HEK293 (cell line): ENCODE measurements around the gene NEK1.

ENCODE experiments used
- KLF7 ChIP-seq: fragments of 450-650 bp; formaldehyde crosslinking; IDR thresholded peaks from 2 replicates; pipeline ENCODE4 v1.5.1; 2016; ENCODE audit warnings: missing biosample characterization, missing genetic modification characterization, borderline replicate concordance
- KLF9 ChIP-seq: fragments of 450-650 bp; formaldehyde crosslinking; IDR thresholded peaks from 2 replicates; pipeline ENCODE4 v1.5.1; 2016; ENCODE audit warnings: missing biosample characterization, missing genetic modification characterization, low read depth
- SP2 ChIP-seq: fragments of 450-650 bp; formaldehyde crosslinking; IDR thresholded peaks from 2 replicates; pipeline ENCODE4 v1.5.1; 2016; ENCODE audit warnings: missing biosample characterization, missing genetic modification characterization
- ZEB2 ChIP-seq: fragments of 450-650 bp; formaldehyde crosslinking; IDR thresholded peaks from 2 replicates; pipeline ENCODE4 v1.5.1; 2016; ENCODE audit warnings: missing biosample characterization, missing genetic modification characterization
- ZNF747 ChIP-seq: fragments of 450-650 bp; formaldehyde crosslinking; IDR thresholded peaks from 2 replicates; pipeline ENCODE4 v1.5.1; 2016; ENCODE audit warnings: missing biosample characterization, missing genetic modification characterization
- ZSCAN23 ChIP-seq: fragments of 450-650 bp; formaldehyde crosslinking; IDR thresholded peaks from 2 replicates; pipeline ENCODE4 v1.5.1; 2016; ENCODE audit warnings: missing biosample characterization, missing genetic modification characterization
- TF ChIP-seq, protein P1 (sequence below): fragments of 450-650 bp; formaldehyde crosslinking; IDR thresholded peaks from 2 replicates; pipeline ENCODE4 v1.5.1; 2016; ENCODE audit warnings: missing biosample characterization, missing genetic modification characterization
- TF ChIP-seq, protein P2 (sequence below): fragments of 450-650 bp; formaldehyde crosslinking; IDR thresholded peaks from 2 replicates; pipeline ENCODE4 v1.5.1; 2016; ENCODE audit warnings: missing biosample characterization, missing genetic modification characterization
- TF ChIP-seq, protein P3 (sequence below): fragments of 450-650 bp; formaldehyde crosslinking; IDR thresholded peaks from 2 replicates; pipeline ENCODE4 v1.5.1; 2016; ENCODE audit warnings: missing biosample characterization, missing genetic modification characterization, borderline replicate concordance
- TF ChIP-seq, protein P4 (sequence below): fragments of 450-650 bp; formaldehyde crosslinking; IDR thresholded peaks from 2 replicates; pipeline ENCODE4 v1.5.1; 2016; ENCODE audit warnings: missing biosample characterization, missing genetic modification characterization
- TF ChIP-seq, protein P5 (sequence below): fragments of 450-650 bp; formaldehyde crosslinking; IDR thresholded peaks from 2 replicates; pipeline ENCODE4 v1.5.1; 2016; ENCODE audit warnings: missing biosample characterization, missing genetic modification characterization, low read depth

DNA sequence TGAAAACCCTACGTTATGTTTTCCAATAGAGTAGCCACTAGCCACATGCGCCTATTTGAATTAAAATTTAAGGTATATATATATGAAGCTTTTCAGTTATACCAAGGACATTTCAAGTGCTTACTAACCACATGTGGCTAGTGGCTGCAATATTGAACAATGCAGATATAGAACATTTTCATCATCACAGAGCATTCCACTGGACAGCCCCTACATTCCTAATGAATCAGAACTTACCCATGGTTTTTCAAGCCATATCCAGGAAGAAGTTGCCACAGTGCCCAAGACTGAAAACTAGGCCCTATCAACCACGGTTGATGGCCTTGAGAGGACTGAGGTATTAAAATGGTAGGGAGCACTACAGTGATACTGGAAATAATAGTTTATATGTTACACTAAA is 29.7 kb downstream of the NEK1 start:
- TF ChIP-seq SP2 (tag by site-specific recombination) (no peak), KLF7 (tag by site-specific recombination) (no peak), KLF9 (no peak), ZSCAN23 (no peak), ZNF747 (tag by site-specific recombination) (no peak), ZEB2 (tag by site-specific recombination) (no peak)
- TF ChIP-seq, protein P1, sequence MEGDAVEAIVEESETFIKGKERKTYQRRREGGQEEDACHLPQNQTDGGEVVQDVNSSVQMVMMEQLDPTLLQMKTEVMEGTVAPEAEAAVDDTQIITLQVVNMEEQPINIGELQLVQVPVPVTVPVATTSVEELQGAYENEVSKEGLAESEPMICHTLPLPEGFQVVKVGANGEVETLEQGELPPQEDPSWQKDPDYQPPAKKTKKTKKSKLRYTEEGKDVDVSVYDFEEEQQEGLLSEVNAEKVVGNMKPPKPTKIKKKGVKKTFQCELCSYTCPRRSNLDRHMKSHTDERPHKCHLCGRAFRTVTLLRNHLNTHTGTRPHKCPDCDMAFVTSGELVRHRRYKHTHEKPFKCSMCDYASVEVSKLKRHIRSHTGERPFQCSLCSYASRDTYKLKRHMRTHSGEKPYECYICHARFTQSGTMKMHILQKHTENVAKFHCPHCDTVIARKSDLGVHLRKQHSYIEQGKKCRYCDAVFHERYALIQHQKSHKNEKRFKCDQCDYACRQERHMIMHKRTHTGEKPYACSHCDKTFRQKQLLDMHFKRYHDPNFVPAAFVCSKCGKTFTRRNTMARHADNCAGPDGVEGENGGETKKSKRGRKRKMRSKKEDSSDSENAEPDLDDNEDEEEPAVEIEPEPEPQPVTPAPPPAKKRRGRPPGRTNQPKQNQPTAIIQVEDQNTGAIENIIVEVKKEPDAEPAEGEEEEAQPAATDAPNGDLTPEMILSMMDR (tag by site-specific recombination) = no peak
- TF ChIP-seq, protein P2, sequence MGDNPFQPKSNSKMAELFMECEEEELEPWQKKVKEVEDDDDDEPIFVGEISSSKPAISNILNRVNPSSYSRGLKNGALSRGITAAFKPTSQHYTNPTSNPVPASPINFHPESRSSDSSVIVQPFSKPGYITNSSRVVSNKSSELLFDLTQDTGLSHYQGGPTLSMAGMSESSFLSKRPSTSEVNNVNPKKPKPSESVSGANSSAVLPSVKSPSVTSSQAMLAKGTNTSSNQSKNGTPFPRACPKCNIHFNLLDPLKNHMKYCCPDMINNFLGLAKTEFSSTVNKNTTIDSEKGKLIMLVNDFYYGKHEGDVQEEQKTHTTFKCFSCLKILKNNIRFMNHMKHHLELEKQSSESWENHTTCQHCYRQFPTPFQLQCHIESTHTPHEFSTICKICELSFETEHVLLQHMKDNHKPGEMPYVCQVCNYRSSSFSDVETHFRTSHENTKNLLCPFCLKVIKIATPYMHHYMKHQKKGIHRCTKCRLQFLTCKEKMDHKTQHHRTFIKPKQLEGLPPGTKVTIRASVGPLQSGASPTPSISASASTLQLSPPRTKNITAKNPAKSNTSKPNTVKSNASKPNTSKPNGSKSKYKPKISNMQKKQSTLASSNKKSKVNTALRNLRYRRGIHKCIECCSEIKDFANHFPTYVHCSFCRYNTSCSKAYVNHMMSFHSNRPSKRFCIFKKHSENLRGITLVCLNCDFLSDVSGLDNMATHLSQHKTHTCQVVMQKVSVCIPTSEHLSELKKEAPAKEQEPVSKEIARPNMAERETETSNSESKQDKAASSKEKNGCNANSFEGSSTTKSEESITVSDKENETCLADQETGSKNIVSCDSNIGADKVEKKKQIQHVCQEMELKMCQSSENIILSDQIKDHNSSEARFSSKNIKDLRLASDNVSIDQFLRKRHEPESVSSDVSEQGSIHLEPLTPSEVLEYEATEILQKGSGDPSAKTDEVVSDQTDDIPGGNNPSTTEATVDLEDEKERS (tag by site-specific recombination) = no peak
- TF ChIP-seq, protein P3, sequence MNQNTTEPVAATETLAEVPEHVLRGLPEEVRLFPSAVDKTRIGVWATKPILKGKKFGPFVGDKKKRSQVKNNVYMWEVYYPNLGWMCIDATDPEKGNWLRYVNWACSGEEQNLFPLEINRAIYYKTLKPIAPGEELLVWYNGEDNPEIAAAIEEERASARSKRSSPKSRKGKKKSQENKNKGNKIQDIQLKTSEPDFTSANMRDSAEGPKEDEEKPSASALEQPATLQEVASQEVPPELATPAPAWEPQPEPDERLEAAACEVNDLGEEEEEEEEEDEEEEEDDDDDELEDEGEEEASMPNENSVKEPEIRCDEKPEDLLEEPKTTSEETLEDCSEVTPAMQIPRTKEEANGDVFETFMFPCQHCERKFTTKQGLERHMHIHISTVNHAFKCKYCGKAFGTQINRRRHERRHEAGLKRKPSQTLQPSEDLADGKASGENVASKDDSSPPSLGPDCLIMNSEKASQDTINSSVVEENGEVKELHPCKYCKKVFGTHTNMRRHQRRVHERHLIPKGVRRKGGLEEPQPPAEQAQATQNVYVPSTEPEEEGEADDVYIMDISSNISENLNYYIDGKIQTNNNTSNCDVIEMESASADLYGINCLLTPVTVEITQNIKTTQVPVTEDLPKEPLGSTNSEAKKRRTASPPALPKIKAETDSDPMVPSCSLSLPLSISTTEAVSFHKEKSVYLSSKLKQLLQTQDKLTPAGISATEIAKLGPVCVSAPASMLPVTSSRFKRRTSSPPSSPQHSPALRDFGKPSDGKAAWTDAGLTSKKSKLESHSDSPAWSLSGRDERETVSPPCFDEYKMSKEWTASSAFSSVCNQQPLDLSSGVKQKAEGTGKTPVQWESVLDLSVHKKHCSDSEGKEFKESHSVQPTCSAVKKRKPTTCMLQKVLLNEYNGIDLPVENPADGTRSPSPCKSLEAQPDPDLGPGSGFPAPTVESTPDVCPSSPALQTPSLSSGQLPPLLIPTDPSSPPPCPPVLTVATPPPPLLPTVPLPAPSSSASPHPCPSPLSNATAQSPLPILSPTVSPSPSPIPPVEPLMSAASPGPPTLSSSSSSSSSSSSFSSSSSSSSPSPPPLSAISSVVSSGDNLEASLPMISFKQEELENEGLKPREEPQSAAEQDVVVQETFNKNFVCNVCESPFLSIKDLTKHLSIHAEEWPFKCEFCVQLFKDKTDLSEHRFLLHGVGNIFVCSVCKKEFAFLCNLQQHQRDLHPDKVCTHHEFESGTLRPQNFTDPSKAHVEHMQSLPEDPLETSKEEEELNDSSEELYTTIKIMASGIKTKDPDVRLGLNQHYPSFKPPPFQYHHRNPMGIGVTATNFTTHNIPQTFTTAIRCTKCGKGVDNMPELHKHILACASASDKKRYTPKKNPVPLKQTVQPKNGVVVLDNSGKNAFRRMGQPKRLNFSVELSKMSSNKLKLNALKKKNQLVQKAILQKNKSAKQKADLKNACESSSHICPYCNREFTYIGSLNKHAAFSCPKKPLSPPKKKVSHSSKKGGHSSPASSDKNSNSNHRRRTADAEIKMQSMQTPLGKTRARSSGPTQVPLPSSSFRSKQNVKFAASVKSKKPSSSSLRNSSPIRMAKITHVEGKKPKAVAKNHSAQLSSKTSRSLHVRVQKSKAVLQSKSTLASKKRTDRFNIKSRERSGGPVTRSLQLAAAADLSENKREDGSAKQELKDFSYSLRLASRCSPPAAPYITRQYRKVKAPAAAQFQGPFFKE (tag by site-specific recombination) = no peak
- TF ChIP-seq, protein P4, sequence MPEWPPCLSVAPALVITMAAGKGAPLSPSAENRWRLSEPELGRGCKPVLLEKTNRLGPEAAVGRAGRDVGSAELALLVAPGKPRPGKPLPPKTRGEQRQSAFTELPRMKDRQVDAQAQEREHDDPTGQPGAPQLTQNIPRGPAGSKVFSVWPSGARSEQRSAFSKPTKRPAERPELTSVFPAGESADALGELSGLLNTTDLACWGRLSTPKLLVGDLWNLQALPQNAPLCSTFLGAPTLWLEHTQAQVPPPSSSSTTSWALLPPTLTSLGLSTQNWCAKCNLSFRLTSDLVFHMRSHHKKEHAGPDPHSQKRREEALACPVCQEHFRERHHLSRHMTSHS (tag by site-specific recombination) = no peak
- TF ChIP-seq, protein P5, sequence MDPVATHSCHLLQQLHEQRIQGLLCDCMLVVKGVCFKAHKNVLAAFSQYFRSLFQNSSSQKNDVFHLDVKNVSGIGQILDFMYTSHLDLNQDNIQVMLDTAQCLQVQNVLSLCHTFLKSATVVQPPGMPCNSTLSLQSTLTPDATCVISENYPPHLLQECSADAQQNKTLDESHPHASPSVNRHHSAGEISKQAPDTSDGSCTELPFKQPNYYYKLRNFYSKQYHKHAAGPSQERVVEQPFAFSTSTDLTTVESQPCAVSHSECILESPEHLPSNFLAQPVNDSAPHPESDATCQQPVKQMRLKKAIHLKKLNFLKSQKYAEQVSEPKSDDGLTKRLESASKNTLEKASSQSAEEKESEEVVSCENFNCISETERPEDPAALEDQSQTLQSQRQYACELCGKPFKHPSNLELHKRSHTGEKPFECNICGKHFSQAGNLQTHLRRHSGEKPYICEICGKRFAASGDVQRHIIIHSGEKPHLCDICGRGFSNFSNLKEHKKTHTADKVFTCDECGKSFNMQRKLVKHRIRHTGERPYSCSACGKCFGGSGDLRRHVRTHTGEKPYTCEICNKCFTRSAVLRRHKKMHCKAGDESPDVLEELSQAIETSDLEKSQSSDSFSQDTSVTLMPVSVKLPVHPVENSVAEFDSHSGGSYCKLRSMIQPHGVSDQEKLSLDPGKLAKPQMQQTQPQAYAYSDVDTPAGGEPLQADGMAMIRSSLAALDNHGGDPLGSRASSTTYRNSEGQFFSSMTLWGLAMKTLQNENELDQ (tag by site-specific recombination) = no peak
